Body of pancreas (tissue), 4 donors: ENCODE results near the gene CPA3.

ENCODE experiments used
- POLR2A ChIP-seq, 3 donors: fragments of 450-650 bp; IDR thresholded peaks; one replicate each; pipeline ENCODE4 v1.6.1; 2016; ENCODE audit warnings: antibody characterized with exemption in 3 of 3, mild to moderate bottlenecking in 2 of 3
- TF ChIP-seq, protein P1 (sequence below), 7 experiments: fragments of 450-650 bp in 4 of 7; fragments of 200-600 bp in 3 of 7; sonication (generic) in 3 of 7; IDR thresholded peaks; one replicate each; pipeline ENCODE4 v1.5.1; 2016 to 2019; ENCODE audit warnings: antibody characterized with exemption in 7 of 7

DNA sequence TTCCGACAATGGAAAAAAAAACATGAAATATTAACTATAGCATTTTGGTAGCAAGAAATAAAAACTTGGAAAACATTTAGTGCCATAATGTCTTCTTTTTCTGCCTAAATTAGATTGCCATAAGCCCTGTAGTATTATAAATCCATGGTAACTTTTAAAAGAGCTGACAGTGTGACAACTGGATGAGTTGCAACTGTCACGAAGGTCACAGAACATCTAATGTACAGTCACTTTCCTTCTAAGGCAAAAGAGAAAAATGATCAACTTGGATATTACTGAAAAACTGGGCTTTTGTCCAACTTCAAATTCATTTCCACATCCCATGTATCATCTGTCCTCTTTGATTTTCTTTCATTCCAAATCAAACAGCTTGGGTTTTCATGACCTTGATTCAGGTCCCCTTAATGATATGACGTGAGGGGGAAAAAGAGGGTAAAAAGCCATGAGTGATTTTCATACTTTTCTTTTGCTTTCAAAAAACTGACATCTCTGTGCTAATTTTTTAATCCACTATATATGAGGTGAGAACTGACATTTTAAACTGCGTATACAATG, 36.9 kb upstream of the CPA3 start:
- TF ChIP-seq, protein P1, sequence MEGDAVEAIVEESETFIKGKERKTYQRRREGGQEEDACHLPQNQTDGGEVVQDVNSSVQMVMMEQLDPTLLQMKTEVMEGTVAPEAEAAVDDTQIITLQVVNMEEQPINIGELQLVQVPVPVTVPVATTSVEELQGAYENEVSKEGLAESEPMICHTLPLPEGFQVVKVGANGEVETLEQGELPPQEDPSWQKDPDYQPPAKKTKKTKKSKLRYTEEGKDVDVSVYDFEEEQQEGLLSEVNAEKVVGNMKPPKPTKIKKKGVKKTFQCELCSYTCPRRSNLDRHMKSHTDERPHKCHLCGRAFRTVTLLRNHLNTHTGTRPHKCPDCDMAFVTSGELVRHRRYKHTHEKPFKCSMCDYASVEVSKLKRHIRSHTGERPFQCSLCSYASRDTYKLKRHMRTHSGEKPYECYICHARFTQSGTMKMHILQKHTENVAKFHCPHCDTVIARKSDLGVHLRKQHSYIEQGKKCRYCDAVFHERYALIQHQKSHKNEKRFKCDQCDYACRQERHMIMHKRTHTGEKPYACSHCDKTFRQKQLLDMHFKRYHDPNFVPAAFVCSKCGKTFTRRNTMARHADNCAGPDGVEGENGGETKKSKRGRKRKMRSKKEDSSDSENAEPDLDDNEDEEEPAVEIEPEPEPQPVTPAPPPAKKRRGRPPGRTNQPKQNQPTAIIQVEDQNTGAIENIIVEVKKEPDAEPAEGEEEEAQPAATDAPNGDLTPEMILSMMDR (IDR thresholded peaks at IDR 0.05) = no peak
- no peak for TF ChIP-seq POLR2A (IDR thresholded peaks at IDR 0.05)
